HepG2 (cell line): ENCODE results near the gene LGALS1. TPM values are rescaled to one million over a fixed set of nuclear protein-coding genes. Genes with fewer than 3 reads are reported as not detected.

Experiments used
- BHLHE40 ChIP-seq: IDR thresholded peaks from 2 replicates; pipeline ENCODE4 v1.6.1; 2011; ENCODE audit warnings: low read length, improper control_type of control experiment
- CCAR2 ChIP-seq: fragments of 200-400 bp; formaldehyde crosslinking; optimal IDR thresholded peaks from 2 replicates; pipeline ENCODE3; 2018; ENCODE audit warnings: low read depth, mild to moderate bottlenecking, low read length, moderate library complexity
- HNF1A ChIP-seq, 2 experiments: sonication (generic) in 1 of 2; formaldehyde crosslinking in 1 of 2; IDR thresholded peaks; 2 replicates each; pipeline versions ENCODE4 v1.4.0 to v1.6.1; 2016 to 2020; ENCODE audit warnings: borderline replicate concordance in 1 of 2, low read depth in 1 of 2, mild to moderate bottlenecking in 1 of 2, missing genetic modification reagents in 1 of 2
- IKZF4 ChIP-seq: sonication (generic); formaldehyde crosslinking; IDR thresholded peaks from 2 replicates; pipeline ENCODE4 v1.5.1; 2020; ENCODE audit warnings: borderline replicate concordance, mild to moderate bottlenecking, low read depth, missing genetic modification reagents; ENCODE audit errors: not compliant biosample characterization
- KLF11 ChIP-seq: IDR thresholded peaks from 2 replicates; pipeline ENCODE4 v1.6.1; 2016; ENCODE audit warnings: missing compliant biosample characterization
- MATR3 ChIP-seq: sonication (generic); formaldehyde crosslinking; IDR thresholded peaks from 2 replicates; pipeline ENCODE4 v1.4.0; 2020; ENCODE audit warnings: missing genetic modification reagents
- MTF2 ChIP-seq: sonication (generic); formaldehyde crosslinking; IDR thresholded peaks from 2 replicates; pipeline ENCODE4 v1.5.0; 2020; ENCODE audit warnings: missing genetic modification reagents, borderline replicate concordance
- NFAT5 ChIP-seq: sonication (generic); formaldehyde crosslinking; IDR thresholded peaks from 2 replicates; pipeline ENCODE4 v1.4.0; 2020; ENCODE audit warnings: missing genetic modification reagents
- NFRKB ChIP-seq: fragments of 450-650 bp; IDR thresholded peaks from 2 replicates; pipeline ENCODE4 v1.6.1; 2017
- NR2F2 ChIP-seq: IDR thresholded peaks from 2 replicates; pipeline ENCODE4 v1.6.1; 2012; ENCODE audit warnings: low read depth, inconsistent platforms, borderline replicate concordance
- SIX1 ChIP-seq: sonication (generic); formaldehyde crosslinking; IDR thresholded peaks from 2 replicates; pipeline ENCODE4 v1.4.0; 2020; ENCODE audit warnings: missing genetic modification reagents, borderline replicate concordance
- SMARCC2 ChIP-seq: fragments of 450-650 bp; IDR thresholded peaks from 2 replicates; pipeline ENCODE4 v1.6.1; 2017; ENCODE audit warnings: antibody characterized with exemption, mild to moderate bottlenecking
- U2AF2 ChIP-seq: fragments of 200-400 bp; formaldehyde crosslinking; IDR thresholded peaks from 2 replicates; pipeline ENCODE4 v1.6.1; 2017; ENCODE audit warnings: low read depth, mild to moderate bottlenecking, low read length
- ZNF703 ChIP-seq: sonication (generic); formaldehyde crosslinking; IDR thresholded peaks from 2 replicates; pipeline ENCODE4 v1.5.1; 2020; ENCODE audit warnings: missing genetic modification reagents, mild to moderate bottlenecking, moderate library complexity, borderline replicate concordance
- ZNF839 ChIP-seq: sonication (generic); formaldehyde crosslinking; IDR thresholded peaks from 2 replicates; pipeline ENCODE4 v1.4.0; 2020; ENCODE audit warnings: missing genetic modification reagents, mild to moderate bottlenecking, borderline replicate concordance
- polyA plus RNA-seq, 8 experiments: library from polyadenylated mRNA; depleted of rRNA in 3 of 8; stranded (reverse) in 7 of 8; unstranded in 1 of 8; fragments of >200 nt; fragmentation: Illumina TruSeq in 4 of 8; extraction: Trizol in 4 of 8; gene quantifications; 2 replicates each; pipeline versions ENCODE4 v1.2.1 to v1.2.3, GENCODE V29; 2011 to 2016; ENCODE audit warnings: low read depth in 4 of 8, missing spikeins in 1 of 8, mixed read lengths in 1 of 8; ENCODE audit not compliant: insufficient read depth in 1 of 8
- total RNA-seq, 5 experiments: library from RNA; depleted of rRNA; stranded (reverse); fragments of >200 nt; fragmentation: Illumina TruSeq; extraction: Trizol; gene quantifications; 2 replicates each; pipeline ENCODE4 v1.2.3, GENCODE V29; 2016; ENCODE audit warnings: low read depth in 1 of 5
- TF ChIP-seq, protein P1 (sequence below): sonication (generic); formaldehyde crosslinking; IDR thresholded peaks from 2 replicates; pipeline ENCODE4 v1.5.1; 2020; ENCODE audit warnings: missing genetic modification reagents, mild to moderate bottlenecking, borderline replicate concordance
- TF ChIP-seq, protein P2 (sequence below): sonication (generic); formaldehyde crosslinking; IDR thresholded peaks from 2 replicates; pipeline ENCODE4 v1.8.1; 2023; ENCODE audit warnings: missing genetic modification reagents, inconsistent platforms, borderline replicate concordance

LGALS1 gene
- total and polyA plus RNA-seq, 2 of the 13 experiments (the other 11 are each of a cell fraction or from before 2014, with no cell fraction given): 103 to 858 TPM

DNA sequence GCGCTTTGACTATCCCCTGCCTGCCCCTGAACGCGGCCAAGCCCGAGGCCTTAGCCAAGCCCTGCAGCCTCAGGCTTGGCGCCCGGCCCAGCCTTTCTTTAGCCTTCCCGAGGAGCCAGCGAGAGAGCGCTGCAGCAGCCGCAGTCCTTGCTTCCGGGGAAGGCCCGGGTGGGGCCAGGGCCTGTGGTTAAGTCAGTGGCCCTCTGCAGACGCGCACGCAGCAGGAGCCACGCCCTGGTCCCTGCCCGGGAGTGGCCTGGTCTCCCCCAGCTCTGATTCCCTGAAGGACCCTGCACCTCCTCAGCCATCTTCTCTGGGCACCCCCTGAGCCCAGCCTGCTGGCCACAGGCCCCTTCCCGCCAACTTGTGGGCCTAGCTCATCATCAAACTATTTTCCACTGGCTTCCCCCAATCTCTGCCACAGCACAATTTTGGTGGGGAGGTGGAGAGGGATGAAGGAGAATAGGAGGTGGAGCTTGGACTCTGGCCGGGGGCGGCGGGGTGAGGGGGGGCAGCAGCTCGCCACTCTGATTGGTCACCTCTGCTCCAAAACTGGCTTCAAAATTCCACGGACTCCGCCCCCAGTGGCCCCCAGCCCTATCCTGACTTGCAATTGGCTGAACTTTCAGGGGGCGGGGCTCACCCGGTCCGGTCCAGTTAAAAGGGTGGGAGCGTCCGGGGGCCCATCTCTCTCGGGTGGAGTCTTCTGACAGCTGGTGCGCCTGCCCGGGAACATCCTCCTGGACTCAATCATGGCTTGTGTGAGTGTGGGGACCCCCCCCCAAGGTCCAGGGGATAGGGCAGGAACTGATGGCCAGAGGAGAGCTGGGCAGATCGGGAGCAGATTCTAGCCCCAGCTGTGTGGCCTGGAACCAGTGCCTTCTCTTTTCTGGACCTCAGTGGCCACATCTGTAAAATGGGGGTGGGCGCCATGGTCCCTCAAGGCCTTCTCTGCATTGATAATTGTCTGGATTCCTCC lies at the start of gene LGALS1 (continued):
- TF ChIP-seq HNF1A (IDR thresholded peaks at IDR 0.05; ENCODE audit: low read depth) (no peak), HNF1A (CRISPR knock-in tag; IDR thresholded peaks at IDR 0.05; ENCODE audit: borderline replicate concordance) (no peak), NR2F2 (no peak), KLF11 (CRISPR knock-in tag) (no peak), MATR3 (CRISPR knock-in tag) (no peak), SMARCC2 (no peak), NFRKB (no peak), ZNF703 (CRISPR knock-in tag) (no peak), ZNF839 (CRISPR knock-in tag) (no peak), NFAT5 (CRISPR knock-in tag) (no peak), SIX1 (CRISPR knock-in tag) (no peak), BHLHE40 (no peak), U2AF2 (no peak), IKZF4 (CRISPR knock-in tag) (no peak), CCAR2 (no peak), MTF2 (CRISPR knock-in tag) (no peak)
- TF ChIP-seq, protein P1, sequence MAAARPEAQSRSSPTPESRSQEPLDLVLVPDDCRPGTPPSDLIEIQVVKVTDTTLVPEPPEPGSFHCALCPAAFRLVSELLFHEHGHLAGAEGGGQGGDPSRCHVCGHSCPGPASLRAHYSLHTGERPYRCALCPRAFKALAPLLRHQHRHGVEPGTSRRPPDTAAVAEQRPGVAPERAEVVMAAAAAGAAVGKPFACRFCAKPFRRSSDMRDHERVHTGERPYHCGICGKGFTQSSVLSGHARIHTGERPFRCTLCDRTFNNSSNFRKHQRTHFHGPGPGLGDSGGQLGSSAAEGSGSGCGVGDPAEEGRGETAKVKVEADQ: no peak
- TF ChIP-seq, protein P2, sequence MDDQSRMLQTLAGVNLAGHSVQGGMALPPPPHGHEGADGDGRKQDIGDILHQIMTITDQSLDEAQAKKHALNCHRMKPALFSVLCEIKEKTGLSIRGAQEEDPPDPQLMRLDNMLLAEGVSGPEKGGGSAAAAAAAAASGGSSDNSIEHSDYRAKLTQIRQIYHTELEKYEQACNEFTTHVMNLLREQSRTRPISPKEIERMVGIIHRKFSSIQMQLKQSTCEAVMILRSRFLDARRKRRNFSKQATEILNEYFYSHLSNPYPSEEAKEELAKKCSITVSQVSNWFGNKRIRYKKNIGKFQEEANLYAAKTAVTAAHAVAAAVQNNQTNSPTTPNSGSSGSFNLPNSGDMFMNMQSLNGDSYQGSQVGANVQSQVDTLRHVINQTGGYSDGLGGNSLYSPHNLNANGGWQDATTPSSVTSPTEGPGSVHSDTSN (CRISPR knock-in tag): no peak
